Ovary (tissue), 9 donors: Measurements from ENCODE around the gene MICU2. TPM values are rescaled to one million over a fixed set of nuclear protein-coding genes. Genes with fewer than 3 reads are reported as not detected.

Source experiments
- DNase-seq, 5 donors: peaks; one replicate each; pipeline ENCODE4 v3.0.0-alpha.2; 2019 to 2020
- H3K27ac ChIP-seq, 2 donors: fragments of 200-600 bp; one replicate each; pipeline versions ENCODE4 v1.5.1 to v1.8.0; 2019 to 2022
- H3K27me3 ChIP-seq: fragments of 200-600 bp; one replicate; pipeline ENCODE4 v1.8.0; 2022
- H3K36me3 ChIP-seq: fragments of 200-600 bp; sonication (generic); one replicate; pipeline ENCODE4 v1.5.1; 2019
- H3K4me1 ChIP-seq: one replicate; pipeline ENCODE4 v1.8.1; 2013; ENCODE audit warnings: mild to moderate bottlenecking, moderate library complexity; ENCODE audit not compliant: insufficient read depth
- H3K4me3 ChIP-seq: fragments of 200-600 bp; sonication (generic); one replicate; pipeline ENCODE4 v1.5.1; 2017
- H3K9me3 ChIP-seq, 2 donors: fragments of 200-600 bp in 1 of 2; sonication (generic) in 1 of 2; one replicate each; pipeline versions ENCODE4 v1.5.1 to v1.8.1; 2013 to 2019; ENCODE audit warnings: mild to moderate bottlenecking in 1 of 2, moderate library complexity in 1 of 2
- CTCF ChIP-seq, 3 donors: fragments of 450-650 bp in 2 of 3; fragments of 200-600 bp in 1 of 3; IDR thresholded peaks; one replicate each; pipeline versions ENCODE4 v1.5.1 to v1.8.0; 2016 to 2022; ENCODE audit warnings: antibody characterized with exemption in 3 of 3, mild to moderate bottlenecking in 1 of 3
- EP300 ChIP-seq: sonication (generic); formaldehyde crosslinking; IDR thresholded peaks from one replicate; pipeline ENCODE4 v1.6.1; 2017; ENCODE audit warnings: antibody characterized with exemption
- POLR2A ChIP-seq: fragments of 450-650 bp; IDR thresholded peaks from one replicate; pipeline ENCODE4 v1.6.1; 2017; ENCODE audit warnings: antibody characterized with exemption, mild to moderate bottlenecking, moderate library complexity
- WGBS, 3 donors: extraction: QIAGEN DNeasy Blood & Tissue Kit in 1 of 3; methylation state at CpG; one replicate each; pipeline versions ENCODE4 v1.1.5 to v1.1.7; 2013 to 2017; 5-methylcytosine and 5-hydroxymethylcytosine counted together
- intact Hi-C, 4 donors: fragments of 100-400 bp; cut with DNase I; formaldehyde crosslinking; loops; one replicate each; pipeline versions ENCODE4 v1.11.0 to v1.15.1; 2022 to 2023
- polyA plus RNA-seq, 2 donors: library from polyadenylated mRNA; stranded (reverse); fragments of 200-250 nt in 1 of 2; fragments of 350-450 nt in 1 of 2; fragmentation: Illumina TruSeq in 1 of 2; extraction: RNeasy Lipid Tissue Mini Kit (QIAGEN cat#74804) in 1 of 2; gene quantifications; one replicate each; pipeline ENCODE4 v1.2.3, GENCODE V29; 2013 to 2014
- total RNA-seq, 7 donors: library from RNA; depleted of rRNA in 2 of 7; stranded (reverse); fragments of >200 nt in 2 of 7; fragmentation: NEBNext Ultra II Directional in 3 of 7; extraction: Animal tissue kit (Norgen Biotek cat#: 25700) in 3 of 7; gene quantifications; one replicate each; pipeline versions ENCODE4 v1.1.0 to v1.2.4, GENCODE V29; 2016 to 2023
- donor health status: DM: no; HTN: no; CAD: no; lungs with moderate emphysema.
- donor health status: DM: no; HTN: no; CAD: no.
- donor health status: Bipolar disorder and iron deficiency.
- donor health status: DM: yes; HTN: yes; CAD: no.
- donor health status: DM: no; HTN: no; CAD: no.
- donor health status: DM: yes; HTN: yes; CAD: no.

MICU2 gene
- total and polyA plus RNA-seq, 9 donors: 23.2 to 82.1 (median 31.4) TPM

GRCh38 chr13:21579754-21580316 lies 24.1 kb downstream of the MICU2 start:
- no peaks in the 10 kb centered on the region for H3K9me3 ChIP-seq
- intact Hi-C loops: no loop called here
- H3K36me3 ChIP-seq: no peaks in the 10 kb centered on the region
- H3K27me3 ChIP-seq: no peaks in the 10 kb centered on the region
- no peak overlapping the region for H3K27ac ChIP-seq
- H3K4me3 ChIP-seq: no peak overlapping the region
- TF ChIP-seq POLR2A (no peak), EP300 (no peak), CTCF (IDR thresholded peaks at IDR 0.05) (no peak)
- no peaks in the 10 kb centered on the region for H3K4me1 ChIP-seq
- 95 to 97% (median 96%) methylated on average over 3 of the region's 3 CpGs for WGBS, 3 donors
- no peak for DNase-seq

DNA sequence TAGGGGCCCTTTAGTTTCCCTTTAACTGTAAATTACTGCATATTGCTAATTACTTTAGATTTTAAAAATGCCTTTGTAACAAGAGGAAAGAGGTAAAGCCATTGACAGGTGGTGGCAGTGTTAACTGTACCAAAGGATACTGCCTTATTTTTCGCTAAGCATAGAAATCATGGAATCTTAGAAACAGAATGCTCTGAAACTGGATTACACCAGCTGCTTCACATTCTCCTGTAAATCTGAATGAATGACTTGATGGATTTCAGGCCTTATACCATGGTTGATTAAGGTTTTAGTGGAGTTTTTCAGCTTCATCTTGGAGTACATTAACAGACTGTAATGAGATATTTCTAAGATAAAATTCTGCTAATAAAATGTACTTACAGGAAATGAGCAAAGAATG lies 25.2 kb downstream of the MICU2 start:
- DNase-seq: no peak
- Histone ChIP-seq H3K36me3 (no peaks in the 10 kb centered on the region), H3K4me1 (no peaks in the 10 kb centered on the region), H3K9me3 (no peaks in the 10 kb centered on the region), H3K4me3 (no peak overlapping the region), H3K27ac (no peak overlapping the region), H3K27me3 (no peaks in the 10 kb centered on the region)
- WGBS, 3 donors: 38 to 95% (median 49%) methylated on average over 1 of the region's 1 CpG
- no peak for TF ChIP-seq CTCF (IDR thresholded peaks at IDR 0.05)
- TF ChIP-seq EP300: no peak
- no peak for TF ChIP-seq POLR2A
- intact Hi-C loops: no loop called here

DNA sequence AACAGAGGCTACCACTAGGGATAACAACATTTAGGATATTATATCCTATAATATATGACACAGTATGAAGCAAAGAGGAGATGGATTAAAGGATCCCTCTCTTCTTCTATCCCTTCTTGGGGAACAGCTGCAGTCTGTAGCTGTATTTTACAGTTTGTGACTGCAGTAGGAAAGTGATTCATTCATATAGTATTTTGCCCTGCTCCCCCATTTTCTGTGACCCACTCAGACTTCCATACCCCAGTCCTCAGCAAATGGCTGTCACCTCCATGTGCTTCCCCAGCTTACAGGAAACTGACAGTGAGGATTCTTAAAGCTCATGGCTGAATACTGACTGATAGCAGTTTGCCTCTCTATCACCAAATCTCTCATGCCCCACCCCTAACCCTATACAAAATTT lies 27.5 kb downstream of the MICU2 start:
- no peak overlapping the region for H3K4me3 ChIP-seq
- no peaks in the 10 kb centered on the region for H3K4me1 ChIP-seq
- TF ChIP-seq CTCF (IDR thresholded peaks at IDR 0.05) (no peak), POLR2A (no peak), EP300 (no peak)
- intact Hi-C loops: no loop called here
- H3K36me3 ChIP-seq: no peaks in the 10 kb centered on the region
- DNase-seq: no peak
- no peak overlapping the region for H3K27ac ChIP-seq
- H3K27me3 ChIP-seq: no peaks in the 10 kb centered on the region
- no peaks in the 10 kb centered on the region for H3K9me3 ChIP-seq

DNA sequence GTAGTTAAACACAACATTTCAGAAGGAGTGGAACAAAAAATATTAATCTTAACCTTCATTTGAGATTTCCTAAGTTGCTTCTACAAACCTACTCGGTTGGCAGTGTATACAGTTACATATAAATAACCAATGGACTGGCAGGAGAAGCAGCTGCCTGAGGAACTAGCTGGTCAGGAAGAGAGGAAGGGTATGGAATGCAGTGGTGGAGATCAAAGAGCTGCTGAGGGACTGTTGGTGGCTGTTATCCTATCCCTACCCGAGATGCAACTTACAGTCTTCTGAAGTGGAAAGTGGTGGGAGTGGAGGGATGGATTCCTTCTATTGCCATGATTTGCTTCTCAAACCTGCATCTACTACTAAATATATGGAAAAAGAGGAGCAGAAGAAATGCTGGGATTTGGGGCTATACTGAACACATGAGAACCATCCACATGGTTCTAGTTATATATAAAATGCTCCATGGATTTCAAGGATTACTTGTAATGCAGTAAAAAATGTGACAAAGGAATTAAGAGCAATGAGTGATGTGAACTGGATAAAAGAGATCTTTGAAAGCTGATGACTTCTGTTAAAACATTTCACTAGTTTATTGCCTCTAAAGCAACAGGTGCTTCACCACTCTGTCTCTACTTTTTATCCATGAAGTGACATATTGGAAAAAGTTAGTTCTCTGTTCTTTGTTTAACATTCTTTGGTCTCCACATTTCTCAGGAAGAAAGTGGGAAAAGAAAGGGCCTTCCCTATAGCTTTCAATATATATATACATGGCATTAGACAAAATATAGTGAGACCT lies 29.9 kb downstream of the MICU2 start:
- Histone ChIP-seq H3K9me3 (no peaks in the 10 kb centered on the region), H3K36me3 (no peaks in the 10 kb centered on the region), H3K27ac (no peak overlapping the region), H3K27me3 (no peaks in the 10 kb centered on the region), H3K4me3 (no peak overlapping the region), H3K4me1 (no peaks in the 10 kb centered on the region)
- no peak for DNase-seq
- 74 to 85% (median 78%) methylated on average over 2 of the region's 2 CpGs for WGBS, 3 donors
- intact Hi-C loops: no loop called here
- TF ChIP-seq CTCF (IDR thresholded peaks at IDR 0.05) (no peak), POLR2A (no peak), EP300 (no peak)
